DND-41 (cell line): ENCODE measurements around the gene PTPRE.

Source experiments
- ATAC-seq: fragments of 200-7000 bp; cut with Tn5 transposase; 3 replicates; pipeline ENCODE4 v1.9.1; 2021; ENCODE audit warnings: low read depth; ENCODE audit not compliant: insufficient read depth
- DNase-seq: peaks from one replicate; pipeline ENCODE4 v3.0.0-alpha.2; 2020
- H2AFZ ChIP-seq: 2 replicates; pipeline ENCODE4 v1.6.0; 2012; ENCODE audit warnings: low read depth, low read length
- H3K27ac ChIP-seq: 2 replicates; pipeline ENCODE4 v1.5.1; 2012; ENCODE audit warnings: low read length, inconsistent platforms
- H3K27me3 ChIP-seq: fragments of 200-600 bp; sonication (generic); 2 replicates; pipeline ENCODE4 v1.6.0; 2012; ENCODE audit warnings: low read length, mild to moderate bottlenecking, inconsistent platforms; ENCODE audit not compliant: insufficient read depth, poor library complexity
- H3K36me3 ChIP-seq: 2 replicates; pipeline ENCODE4 v1.5.1; 2012; ENCODE audit warnings: low read length, inconsistent platforms; ENCODE audit not compliant: insufficient read depth
- H3K4me1 ChIP-seq: 2 replicates; pipeline ENCODE4 v1.5.1; 2012; ENCODE audit warnings: mild to moderate bottlenecking, low read length; ENCODE audit not compliant: insufficient read depth
- H3K4me2 ChIP-seq: 2 replicates; pipeline ENCODE4 v1.6.0; 2012; ENCODE audit warnings: mild to moderate bottlenecking, moderate library complexity, low read length, inconsistent platforms; ENCODE audit not compliant: insufficient read depth
- H3K4me3 ChIP-seq, 2 experiments: fragments of 200-600 bp in 1 of 2; shearing (Covaris generic) in 1 of 2; 2 replicates each; pipeline ENCODE4 v1.5.1; 2012 to 2016; ENCODE audit warnings: inconsistent platforms in 2 of 2, low read length in 2 of 2, mild to moderate bottlenecking in 2 of 2, low read depth in 1 of 2, moderate library complexity in 1 of 2
- H3K79me2 ChIP-seq: 2 replicates; pipeline ENCODE4 v1.6.0; 2012; ENCODE audit warnings: low read length, inconsistent platforms; ENCODE audit not compliant: insufficient read depth
- H3K9ac ChIP-seq: 2 replicates; pipeline ENCODE4 v1.6.0; 2012; ENCODE audit warnings: low read depth, mild to moderate bottlenecking, inconsistent platforms, low read length, moderate library complexity
- H3K9me3 ChIP-seq: 2 replicates; pipeline ENCODE4 v1.5.1; 2012; ENCODE audit warnings: low read length, moderate library complexity, mild to moderate bottlenecking, inconsistent platforms; ENCODE audit not compliant: insufficient read depth, severe bottlenecking
- H4K20me1 ChIP-seq: 2 replicates; pipeline ENCODE4 v1.6.0; 2012; ENCODE audit warnings: low read length; ENCODE audit not compliant: insufficient read depth
- EZH2 ChIP-seq: IDR thresholded peaks from 3 replicates; pipeline ENCODE4 v1.6.1; 2012; ENCODE audit warnings: borderline replicate concordance, low read depth, mild to moderate bottlenecking, moderate library complexity, low read length, inconsistent platforms; ENCODE audit not compliant: severe bottlenecking
- TF ChIP-seq, protein P1 (sequence below): IDR thresholded peaks from 2 replicates; pipeline ENCODE4 v1.5.1; 2012; ENCODE audit warnings: borderline replicate concordance, low read length, moderate library complexity, mild to moderate bottlenecking; ENCODE audit not compliant: poor library complexity, severe bottlenecking; ENCODE audit errors: extremely low read depth

The PTPRE gene

DNA sequence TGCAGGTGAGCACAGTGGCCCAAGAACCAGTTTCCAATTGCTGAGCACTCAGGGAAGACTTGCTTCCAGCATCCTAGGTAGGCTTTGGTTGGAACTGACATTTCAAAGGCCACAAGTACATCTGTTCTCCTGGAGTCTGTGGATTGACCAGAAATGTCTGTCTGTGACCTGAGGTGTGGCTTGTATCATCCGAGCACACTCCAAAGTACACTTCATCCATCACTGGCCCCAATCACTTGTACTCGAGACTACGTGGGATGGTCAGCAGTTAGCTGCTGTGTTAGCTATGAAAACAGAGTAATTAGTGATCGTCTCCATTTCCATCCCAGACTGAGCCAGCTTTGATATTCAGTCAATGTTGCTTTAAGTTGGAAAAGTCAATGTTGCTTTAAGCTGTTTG lies 174.3 kb downstream of the PTPRE start:
- no peak for ATAC-seq
- H3K4me1 ChIP-seq, result no peaks in the 10 kb centered on the region
- no peaks in the 10 kb centered on the region for H3K9me3 ChIP-seq
- peaks cover 33% of the 10 kb centered on the region for H3K36me3 ChIP-seq
- no peak overlapping the region for H3K4me2 ChIP-seq
- no peaks in the 10 kb centered on the region for H3K79me2 ChIP-seq
- H3K27me3 ChIP-seq, result no peaks in the 10 kb centered on the region
- H3K9ac ChIP-seq, result no peak overlapping the region
- no peak for DNase-seq
- no peak overlapping the region for H3K4me3 ChIP-seq
- no peaks in the 10 kb centered on the region for H4K20me1 ChIP-seq
- no peak overlapping the region for H2AFZ ChIP-seq
- TF ChIP-seq EZH2, result no peak
- TF ChIP-seq, protein P1, sequence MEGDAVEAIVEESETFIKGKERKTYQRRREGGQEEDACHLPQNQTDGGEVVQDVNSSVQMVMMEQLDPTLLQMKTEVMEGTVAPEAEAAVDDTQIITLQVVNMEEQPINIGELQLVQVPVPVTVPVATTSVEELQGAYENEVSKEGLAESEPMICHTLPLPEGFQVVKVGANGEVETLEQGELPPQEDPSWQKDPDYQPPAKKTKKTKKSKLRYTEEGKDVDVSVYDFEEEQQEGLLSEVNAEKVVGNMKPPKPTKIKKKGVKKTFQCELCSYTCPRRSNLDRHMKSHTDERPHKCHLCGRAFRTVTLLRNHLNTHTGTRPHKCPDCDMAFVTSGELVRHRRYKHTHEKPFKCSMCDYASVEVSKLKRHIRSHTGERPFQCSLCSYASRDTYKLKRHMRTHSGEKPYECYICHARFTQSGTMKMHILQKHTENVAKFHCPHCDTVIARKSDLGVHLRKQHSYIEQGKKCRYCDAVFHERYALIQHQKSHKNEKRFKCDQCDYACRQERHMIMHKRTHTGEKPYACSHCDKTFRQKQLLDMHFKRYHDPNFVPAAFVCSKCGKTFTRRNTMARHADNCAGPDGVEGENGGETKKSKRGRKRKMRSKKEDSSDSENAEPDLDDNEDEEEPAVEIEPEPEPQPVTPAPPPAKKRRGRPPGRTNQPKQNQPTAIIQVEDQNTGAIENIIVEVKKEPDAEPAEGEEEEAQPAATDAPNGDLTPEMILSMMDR, result no peak
- no peak overlapping the region for H3K27ac ChIP-seq

DNA sequence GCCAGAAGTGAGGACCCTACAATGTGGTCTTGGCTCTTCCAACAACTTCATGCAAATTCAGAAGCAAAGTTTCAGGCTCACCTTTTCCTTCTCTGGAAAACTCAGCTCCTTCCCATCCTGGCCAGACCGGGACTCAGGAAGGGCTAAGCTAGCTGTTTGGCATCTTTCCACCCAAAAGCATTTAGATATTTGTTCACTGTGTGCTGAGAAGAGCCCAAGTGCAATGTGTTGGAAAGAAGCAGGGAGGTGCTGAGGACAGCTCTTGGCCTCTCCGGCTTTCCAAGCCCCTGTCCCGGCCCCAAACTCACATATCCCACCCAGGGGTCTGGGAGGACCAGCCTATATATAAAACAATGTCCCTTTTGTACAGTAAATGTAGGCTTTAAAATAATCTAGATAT lies 174.8 kb downstream of the PTPRE start:
- ATAC-seq (no peak), DNase-seq (no peak)
- no peaks in the 10 kb centered on the region for H3K27me3 ChIP-seq
- H3K4me2 ChIP-seq, result no peak overlapping the region
- no peak overlapping the region for H3K4me3 ChIP-seq
- H4K20me1 ChIP-seq, result no peaks in the 10 kb centered on the region
- H3K9me3 ChIP-seq, result no peaks in the 10 kb centered on the region
- no peak overlapping the region for H3K9ac ChIP-seq
- no peak for TF ChIP-seq EZH2
- TF ChIP-seq, protein P1, result no peak
- H3K27ac ChIP-seq, result no peak overlapping the region
- no peak overlapping the region for H2AFZ ChIP-seq
- H3K4me1 ChIP-seq, result no peaks in the 10 kb centered on the region
- H3K79me2 ChIP-seq, result no peaks in the 10 kb centered on the region
- H3K36me3 ChIP-seq, result peaks cover 30% of the 10 kb centered on the region

DNA sequence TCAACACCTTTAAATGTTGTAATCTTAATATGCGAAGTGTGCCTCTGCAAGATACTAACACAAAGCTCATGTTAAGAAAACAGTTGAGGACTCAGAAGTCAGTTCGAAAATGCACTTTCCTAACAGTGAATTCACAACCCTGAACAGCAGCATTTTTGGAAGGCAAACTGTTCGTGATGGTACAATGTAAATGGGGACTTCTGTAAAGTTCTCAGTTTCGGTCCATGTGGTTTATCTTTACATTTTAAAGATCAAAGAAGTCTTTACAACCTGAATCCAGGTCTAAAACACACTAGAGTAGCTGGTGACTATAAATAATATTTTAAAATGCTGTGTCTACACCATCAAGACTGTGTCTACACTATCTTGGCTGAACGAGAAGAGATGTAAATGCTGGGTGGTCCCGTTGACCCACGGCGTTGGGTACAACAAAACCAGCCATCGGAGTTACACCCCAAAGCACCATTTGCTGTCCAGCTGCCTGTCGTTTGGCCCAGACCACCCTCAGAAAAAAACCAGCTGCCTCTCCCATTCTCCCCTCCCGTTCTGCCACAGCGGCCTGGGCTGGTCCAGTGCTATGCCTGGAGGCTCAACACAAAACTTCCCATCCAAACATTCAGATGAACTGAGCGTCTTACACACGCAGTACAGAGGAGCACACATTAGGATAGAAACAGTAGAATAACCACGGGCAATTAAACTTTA lies 176.4 kb downstream of the PTPRE start:
- no peak for TF ChIP-seq EZH2
- TF ChIP-seq, protein P1, result no peak

DNA sequence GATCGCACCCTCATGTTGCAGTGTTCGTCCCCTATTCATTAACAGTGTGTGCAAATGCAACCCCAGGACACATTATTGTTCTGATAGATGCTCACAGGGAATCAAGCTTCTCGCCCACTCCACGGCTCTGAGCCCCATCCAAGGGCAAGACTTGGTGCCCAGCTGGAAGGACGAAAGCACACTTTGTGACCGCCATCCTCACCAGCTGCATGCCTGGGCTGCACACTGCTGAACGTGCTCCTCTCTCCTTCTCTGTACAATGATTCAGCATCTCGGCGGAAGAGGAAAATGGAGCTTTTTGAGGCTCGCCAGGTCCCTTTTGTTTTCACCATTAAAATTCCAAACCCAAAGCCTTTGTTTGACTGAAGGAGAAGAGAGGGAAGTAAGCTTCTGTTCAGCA lies 177.5 kb downstream of the PTPRE start:
- no peak for ATAC-seq

More for the DNA sequence above, 176.4 kb downstream of the PTPRE start:
- no peaks in the 10 kb centered on the region for H3K79me2 ChIP-seq
- ATAC-seq, result no peak
- no peak overlapping the region for H3K4me3 ChIP-seq
- H3K27me3 ChIP-seq, result no peaks in the 10 kb centered on the region
- H3K27ac ChIP-seq, result no peak overlapping the region
- H3K9me3 ChIP-seq, result no peaks in the 10 kb centered on the region
- no peak overlapping the region for H2AFZ ChIP-seq
- H3K4me2 ChIP-seq, result no peak overlapping the region
- H3K4me1 ChIP-seq, result peaks cover 11% of the 10 kb centered on the region
- no peak for DNase-seq
- H3K9ac ChIP-seq, result no peak overlapping the region
- peaks cover 14% of the 10 kb centered on the region for H3K36me3 ChIP-seq
- no peaks in the 10 kb centered on the region for H4K20me1 ChIP-seq

More for the DNA sequence above, 177.5 kb downstream of the PTPRE start:
- Histone ChIP-seq H3K36me3 (peaks cover 6% of the 10 kb centered on the region; the same call in 1 of the 2 replicates), H3K27me3 (no peaks in the 10 kb centered on the region), H3K9ac (no peak overlapping the region), H3K27ac (no peak overlapping the region), H3K4me1 (peaks cover 15% of the 10 kb centered on the region), H2AFZ (no peak overlapping the region), H3K4me3 (no peak overlapping the region), H4K20me1 (no peaks in the 10 kb centered on the region), H3K79me2 (no peaks in the 10 kb centered on the region), H3K4me2 (no peak overlapping the region), H3K9me3 (no peaks in the 10 kb centered on the region)
- no peak for DNase-seq
- TF ChIP-seq, protein P1, result no peak
- TF ChIP-seq EZH2, result no peak
